ENCODE results near the gene DUSP16. TPM values are rescaled to one million over a fixed set of nuclear protein-coding genes. Genes with fewer than 3 reads are reported as not detected.
"Not testable (repeated sequence)": the region's sequence is repeated elsewhere in the genome, so short reads cannot be mapped to it uniquely, and the experiment has no call there.

Gene DUSP16, protein sequence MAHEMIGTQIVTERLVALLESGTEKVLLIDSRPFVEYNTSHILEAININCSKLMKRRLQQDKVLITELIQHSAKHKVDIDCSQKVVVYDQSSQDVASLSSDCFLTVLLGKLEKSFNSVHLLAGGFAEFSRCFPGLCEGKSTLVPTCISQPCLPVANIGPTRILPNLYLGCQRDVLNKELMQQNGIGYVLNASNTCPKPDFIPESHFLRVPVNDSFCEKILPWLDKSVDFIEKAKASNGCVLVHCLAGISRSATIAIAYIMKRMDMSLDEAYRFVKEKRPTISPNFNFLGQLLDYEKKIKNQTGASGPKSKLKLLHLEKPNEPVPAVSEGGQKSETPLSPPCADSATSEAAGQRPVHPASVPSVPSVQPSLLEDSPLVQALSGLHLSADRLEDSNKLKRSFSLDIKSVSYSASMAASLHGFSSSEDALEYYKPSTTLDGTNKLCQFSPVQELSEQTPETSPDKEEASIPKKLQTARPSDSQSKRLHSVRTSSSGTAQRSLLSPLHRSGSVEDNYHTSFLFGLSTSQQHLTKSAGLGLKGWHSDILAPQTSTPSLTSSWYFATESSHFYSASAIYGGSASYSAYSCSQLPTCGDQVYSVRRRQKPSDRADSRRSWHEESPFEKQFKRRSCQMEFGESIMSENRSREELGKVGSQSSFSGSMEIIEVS
- 2.4 and 3.2 TPM in 2 replicates for total RNA-seq (2014; rRNA removed; shearing (Covaris generic))
- 3.8 and 5.4 TPM in 2 replicates for polyA plus RNA-seq (2015; cell fraction: cytosol; rRNA removed)
- polyA plus RNA-seq (2015; cell fraction: nucleus; rRNA removed) = 4.3 and 4.4 TPM in 2 replicates

GRCh38 chr12:12562585-12563261, at the start of gene DUSP16:
Gene DUSP16 (minus strand): TSS chr12:12562863. CDS start chr12:12521098, 41,765 bp downstream.
- peak; percentile 92 for DNase-seq (ENCODE audit: low read depth)

- DNase-seq (ENCODE audit: low read depth) = peak; percentile 74
Observed at GRCh38 chr12:12612358-12612757, 49.7 kb upstream of the DUSP16 start.

GRCh38 chr12:12611512-12612306, 49.0 kb upstream of the DUSP16 start, which contains the start of gene CREBL2:
Gene CREBL2 (plus strand): TSS chr12:12611876. CDS start chr12:12612173, 297 bp downstream.
- peak; percentile 97 for DNase-seq (ENCODE audit: low read depth)

DNA sequence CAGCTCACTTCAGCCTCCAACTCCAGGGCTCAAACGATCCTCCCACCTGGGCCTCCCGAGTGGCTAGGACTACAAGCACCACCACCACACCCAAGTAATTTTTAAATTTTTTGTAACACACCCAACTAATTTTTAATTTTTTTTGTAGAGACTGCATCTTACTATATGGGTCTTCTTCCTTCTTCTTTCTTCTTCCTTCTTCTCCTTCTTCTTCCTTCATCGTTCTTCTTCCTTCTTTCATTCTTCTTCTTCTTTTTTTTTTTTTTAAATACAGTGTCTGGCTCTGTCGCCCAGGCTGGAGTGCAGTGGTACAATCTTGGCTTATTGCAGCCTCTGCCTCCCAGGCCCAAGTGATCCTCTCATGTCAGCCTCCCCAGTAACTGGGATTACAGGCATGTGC, 48.0 kb upstream of the DUSP16 start:
- DNase-seq (ENCODE audit: low read depth) = no peak

DNA sequence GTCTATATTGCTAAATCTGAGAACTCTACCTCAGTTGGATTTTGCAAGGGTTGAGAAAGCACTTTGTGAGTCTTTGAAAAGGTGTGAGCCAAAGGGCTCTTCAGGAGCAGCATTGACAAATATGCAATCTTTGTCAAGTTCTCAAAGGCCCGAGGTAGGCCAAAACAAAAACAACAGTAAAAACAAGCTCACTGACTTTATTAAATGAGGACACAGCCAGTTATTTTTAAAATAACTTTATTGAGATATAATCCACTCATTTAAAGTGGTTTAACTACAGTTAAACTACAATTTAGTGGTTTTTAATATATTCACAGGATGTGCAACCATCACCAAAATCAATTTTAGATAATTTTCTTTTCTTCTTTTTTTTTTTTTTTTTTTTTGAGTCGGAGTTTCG, 47.0 kb upstream of the DUSP16 start:
- DNase-seq (ENCODE audit: low read depth) = no peak

GRCh38 chr12:12608557-12608957, 45.9 kb upstream of the DUSP16 start:
- no peak for DNase-seq (ENCODE audit: low read depth)

DNA sequence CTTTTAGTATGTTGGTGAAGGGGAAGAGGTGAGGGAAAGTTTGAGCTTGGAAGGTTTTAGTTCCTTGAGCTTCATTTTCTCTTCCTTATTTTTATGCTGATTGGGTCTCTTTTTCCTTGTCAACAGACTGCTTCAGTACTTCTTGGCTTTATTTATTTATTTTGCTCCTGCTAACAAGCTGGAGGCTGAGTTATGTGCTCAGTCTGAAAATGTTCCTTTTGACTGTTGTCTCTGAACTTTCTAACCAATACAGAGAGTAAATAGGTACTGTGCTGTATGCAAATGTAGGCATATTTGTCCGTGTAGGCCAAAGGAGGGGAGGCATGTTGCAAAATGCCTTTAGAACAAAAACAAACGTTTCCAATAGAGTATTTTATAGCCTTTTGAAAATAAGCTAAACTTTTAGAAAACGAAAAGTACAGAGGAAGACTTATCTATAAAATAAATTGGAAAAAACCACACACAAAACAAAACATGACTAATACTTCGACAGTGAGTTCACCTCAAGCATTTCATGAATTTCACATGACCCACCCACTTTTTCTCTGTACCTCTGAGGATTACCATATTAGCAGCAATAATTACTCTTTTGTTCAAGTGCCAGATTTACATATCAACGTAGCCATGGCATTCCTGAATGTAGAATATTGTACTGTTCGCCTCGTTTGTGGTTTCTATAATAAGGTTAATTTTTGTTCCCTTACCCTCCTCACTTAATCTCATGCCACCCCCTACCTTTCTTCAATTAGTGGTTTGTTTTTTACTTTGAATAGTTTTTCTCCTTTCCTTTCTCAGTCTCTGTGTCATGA, 44.3 kb upstream of the DUSP16 start:
- peak; percentile 72 for DNase-seq (ENCODE audit: low read depth)

DNA sequence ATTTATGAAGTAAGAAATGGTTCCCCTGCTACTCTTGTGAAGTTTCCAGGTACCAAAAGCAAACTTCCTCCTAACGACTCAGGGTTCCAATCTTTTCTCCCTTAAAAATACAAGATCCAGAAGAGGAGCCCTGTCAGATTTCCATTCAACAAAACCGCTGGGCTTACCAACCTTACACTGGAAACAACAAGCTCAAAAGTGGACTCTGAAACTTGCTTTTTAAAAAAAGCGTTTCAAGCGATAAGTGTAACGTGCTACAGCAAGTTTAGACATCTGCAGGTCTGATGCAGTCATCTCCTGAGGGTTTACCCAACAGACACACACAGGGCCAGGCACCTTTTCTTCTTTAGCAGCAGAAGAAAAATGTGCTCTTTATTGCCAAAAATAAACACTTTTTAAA, 42.1 kb upstream of the DUSP16 start:
- DNase-seq (ENCODE audit: low read depth) = no peak

DNA sequence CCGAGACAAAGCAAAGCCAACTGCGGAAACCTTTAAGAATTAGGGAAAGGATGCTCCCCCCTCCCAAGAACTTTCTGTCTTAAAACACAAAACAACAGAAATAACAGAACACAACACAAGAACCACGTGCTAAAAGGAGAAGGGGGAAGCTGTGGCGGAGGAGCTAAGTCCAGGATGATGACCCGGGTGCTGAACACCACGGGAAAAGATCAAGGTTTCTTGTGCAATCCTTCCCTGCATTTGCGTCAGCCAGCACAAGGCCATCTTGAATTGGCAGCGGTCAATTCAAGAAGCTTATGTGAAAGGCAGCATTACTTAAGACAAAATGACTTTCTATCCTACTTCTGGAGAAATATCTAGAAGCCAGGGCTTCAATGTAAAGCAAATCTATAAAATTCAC, 38.0 kb upstream of the DUSP16 start:
- DNase-seq (ENCODE audit: low read depth) = no peak

DNA sequence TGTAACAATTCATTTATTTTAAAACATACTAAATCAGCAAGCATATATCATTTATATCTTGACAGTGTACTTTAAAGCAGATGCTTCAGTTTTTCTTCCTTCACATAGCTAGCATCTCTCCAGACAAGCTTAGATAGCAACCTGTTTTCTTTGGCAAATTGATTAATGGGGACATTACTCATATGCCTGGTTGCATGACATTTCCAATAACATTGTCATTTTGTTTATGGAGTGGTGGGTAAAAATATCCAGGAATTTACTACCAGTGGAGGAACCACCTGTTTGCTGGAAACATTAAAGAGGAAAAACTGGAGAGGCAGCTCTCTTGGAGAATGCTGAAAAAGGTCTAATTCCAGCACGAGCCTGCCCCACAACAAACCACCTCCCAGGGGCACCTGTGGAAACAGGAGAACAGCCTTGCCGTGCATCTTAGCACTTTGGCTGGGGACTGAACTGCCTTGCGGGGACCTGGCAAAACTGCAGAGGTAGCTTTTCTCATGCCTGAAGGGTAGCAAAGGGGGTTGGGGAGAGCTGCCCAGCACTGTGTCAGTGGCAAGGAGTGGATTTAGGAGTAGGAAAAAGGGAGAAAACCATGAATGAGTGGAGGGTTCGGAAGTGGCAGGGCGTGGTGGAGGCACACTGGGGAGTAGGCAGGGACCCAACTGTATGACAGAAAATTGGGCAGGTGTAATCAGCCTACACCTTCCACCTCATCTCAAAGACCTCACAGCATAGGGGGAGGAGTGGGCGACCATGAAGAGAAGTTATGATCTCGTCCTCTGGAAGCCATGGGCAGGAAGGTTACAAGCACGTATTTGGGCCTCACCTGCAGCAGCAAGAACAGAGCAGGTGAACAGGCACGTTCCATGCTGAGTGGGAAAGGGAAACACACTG, 37.3 kb upstream of the DUSP16 start:
- no peak for DNase-seq (ENCODE audit: low read depth)

DNA sequence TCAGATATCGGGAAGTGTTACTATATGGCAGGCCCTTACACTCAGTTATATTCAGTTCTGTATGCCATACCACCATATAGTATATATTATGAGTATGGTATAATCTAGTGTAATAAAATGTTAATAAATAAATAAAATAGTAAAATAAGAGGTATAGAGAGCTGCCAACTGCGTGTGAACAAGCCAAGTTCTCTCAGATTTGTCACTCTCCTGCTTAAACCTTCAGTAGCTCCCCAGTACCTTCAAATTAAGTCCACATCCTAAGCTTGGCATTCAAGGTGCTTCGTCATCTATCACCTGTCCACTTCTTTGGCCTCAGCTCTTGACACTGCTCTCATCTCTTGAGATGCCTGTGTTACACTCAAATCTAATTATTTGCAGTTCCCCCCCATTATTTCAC, 36.2 kb upstream of the DUSP16 start:
- no peak for DNase-seq (ENCODE audit: low read depth)

DNA sequence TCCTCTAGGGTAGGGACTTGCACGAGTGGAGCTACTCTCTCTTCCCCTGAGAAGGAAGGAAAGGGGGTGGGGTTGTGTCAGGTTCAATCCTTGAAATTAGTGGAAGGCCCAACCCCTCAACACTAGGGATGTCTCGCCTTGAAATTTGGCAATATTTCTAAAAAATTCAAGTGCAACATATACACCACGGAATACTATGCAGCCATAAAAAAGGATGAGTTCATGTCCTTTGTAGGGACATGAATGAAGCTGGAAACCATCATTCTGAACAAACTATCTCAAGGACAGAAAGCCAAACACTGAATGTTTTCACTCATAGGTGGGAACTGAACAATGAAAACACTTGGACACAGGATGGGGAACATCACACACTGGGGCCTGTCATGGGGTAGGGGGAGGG, 33.9 kb upstream of the DUSP16 start:
- not testable (repeated sequence) for DNase-seq (ENCODE audit: low read depth)

- not testable (repeated sequence) for DNase-seq (ENCODE audit: low read depth)
Observed at GRCh38 chr12:12595929-12596328, 33.3 kb upstream of the DUSP16 start.

GRCh38 chr12:12592930-12593329, 30.3 kb upstream of the DUSP16 start:
- peak; percentile 76 for DNase-seq (ENCODE audit: low read depth)

DNA sequence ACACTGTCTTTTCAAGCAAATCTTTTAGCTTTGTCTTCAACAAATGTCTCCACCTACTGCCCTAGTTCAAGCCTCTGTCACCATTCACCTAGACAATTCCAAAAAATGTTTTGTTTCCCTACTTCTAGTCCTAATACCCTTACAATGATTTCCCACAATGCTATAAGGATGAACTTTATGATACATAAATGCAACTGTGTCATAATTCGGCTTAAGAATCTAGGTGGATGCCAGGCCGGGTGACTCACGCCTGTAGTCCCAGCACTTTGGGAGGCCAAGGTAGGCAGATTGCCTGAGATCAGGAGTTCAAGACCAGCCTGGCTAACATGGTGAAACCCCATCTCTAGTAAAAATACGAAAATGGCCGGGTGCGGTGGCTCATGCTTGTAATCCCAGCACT, 28.3 kb upstream of the DUSP16 start:
- DNase-seq (ENCODE audit: low read depth) = no peak

- DNase-seq (ENCODE audit: low read depth) = not testable (repeated sequence)
Observed at GRCh38 chr12:12588436-12588835, 25.8 kb upstream of the DUSP16 start.

- DNase-seq (ENCODE audit: low read depth) = no peak
Observed at GRCh38 chr12:12587878-12588277, 25.2 kb upstream of the DUSP16 start.

- DNase-seq (ENCODE audit: low read depth) = no peak
Observed at GRCh38 chr12:12586879-12587675, 24.4 kb upstream of the DUSP16 start.
